ENCODE measurements around the gene SLC34A1.

GRCh38 chr5:177370488-177371119 lies 13.6 kb upstream of the SLC34A1 start:
- TF ChIP-seq CTCF (IDR thresholded peaks at IDR 0.05; ENCODE audit: low read length) (peak; percentile 54), EZH2 (optimal IDR thresholded peaks at IDR 0.05; ENCODE audit: low read depth, low read length) (no peak)

Measured in MM.1S (cell line).